ENCODE results near the gene SSTR5. TPM values are rescaled to one million over a fixed set of nuclear protein-coding genes. Genes with fewer than 3 reads are reported as not detected.

Gene SSTR5
- total and polyA plus RNA-seq, 10 of the 15 experiments (the other 5 are each of a cell fraction or from before 2014, with no cell fraction given) = not detected

DNA sequence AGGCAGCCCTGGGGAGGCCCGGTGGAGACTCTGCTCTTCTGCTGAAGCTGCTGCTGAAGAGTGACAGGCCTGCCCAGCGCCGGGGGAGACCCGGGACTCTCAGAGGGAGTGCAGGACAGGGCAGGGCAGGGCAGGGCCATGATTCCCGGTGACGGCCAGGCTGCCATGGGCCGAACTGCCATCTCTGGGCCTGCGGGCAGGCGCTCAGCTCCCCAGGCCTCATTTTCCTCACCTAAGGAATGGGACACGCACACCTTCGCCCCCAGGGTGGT is 22.6 kb upstream of the SSTR5 start:
- ChIA-PET SMC1A (ENCODE audit: uncharacterized antibody, unreplicated experiment) (no interaction called here), RAD21 (ENCODE audit: unreplicated experiment) (no interaction called here)

GRCh38 chr16:1050516-1050915 is 22.0 kb upstream of the SSTR5 start:
- no peak overlapping the region for H3K27ac ChIP-seq (ENCODE audit: control insufficient read depth, insufficient read depth)
- in situ Hi-C loops (cut with MboI) = no loop called here
- H3K36me3 ChIP-seq (ENCODE audit: control insufficient read depth in 2 of 2, insufficient read depth in 2 of 2, low read length in 1 of 2) = no peaks in the 10 kb centered on the region
- 63% methylated on average over 25 of the region's 30 CpGs for WGBS (ENCODE audit: insufficient coverage, insufficient replicate concordance, low lambda C conversion rate, missing lambda C conversion rate)
- H3K9me3 ChIP-seq (replicated peaks; ENCODE audit: control insufficient read depth, insufficient read depth, low read length) = no peaks in the 10 kb centered on the region
- FAIRE-seq (no peak), ATAC-seq (no peak), DNase-seq (ENCODE audit: low read depth, low spot score) (no peak)
- BruUV-seq (replicated peaks) = no TSS peak
- no peaks in the 10 kb centered on the region for H3K79me2 ChIP-seq (ENCODE audit: control insufficient read depth, insufficient read depth, low read length)
- H2AFZ ChIP-seq (ENCODE audit: control insufficient read depth, low read depth, low read length) = no peak overlapping the region
- no peak overlapping the region for H3K4me2 ChIP-seq (ENCODE audit: control insufficient read depth, insufficient read depth)
- intact Hi-C loops (cut with micrococcal nuclease; ENCODE audit: unreplicated experiment) = no loop called here
- H3K27me3 ChIP-seq (replicated peaks in 1 of 2; ENCODE audit: control insufficient read depth in 2 of 2, insufficient read depth in 2 of 2, low read length in 1 of 2) = no peaks in the 10 kb centered on the region
- SMC1A ChIA-PET (ENCODE audit: uncharacterized antibody, unreplicated experiment) = no interaction called here
- H3K9ac ChIP-seq (ENCODE audit: control insufficient read depth, insufficient read depth, low read length) = no peak overlapping the region
- no peak overlapping the region for H3K4me3 ChIP-seq
- no peaks in the 10 kb centered on the region for H4K20me1 ChIP-seq (ENCODE audit: control insufficient read depth, insufficient read depth)
- RAD21 ChIA-PET (ENCODE audit: unreplicated experiment) = no interaction called here
- no peaks in the 10 kb centered on the region for H3K4me1 ChIP-seq (ENCODE audit: control insufficient read depth, insufficient read depth, low read length)
- CTCF ChIA-PET = no interaction called here
- POLR2A ChIA-PET = no interaction called here
- no peak for TF ChIP-seq JUND (IDR thresholded peaks at IDR 0.05; ENCODE audit: low read depth, low read length)
- TF ChIP-seq ZBTB4 (CRISPR knock-in tag; IDR thresholded peaks at IDR 0.05) = no peak
- no peak for TF ChIP-seq ZNF207 (IDR thresholded peaks at IDR 0.05; ENCODE audit: borderline replicate concordance)
- TF ChIP-seq TCF7 (IDR thresholded peaks at IDR 0.05; ENCODE audit: borderline replicate concordance) = no peak
- TF ChIP-seq PBX3 (IDR thresholded peaks at IDR 0.05; ENCODE audit: insufficient replicate concordance, low read depth, low read length) = no peak
- TF ChIP-seq CHD2 (IDR thresholded peaks at IDR 0.05; ENCODE audit: borderline replicate concordance, low read depth, low read length) = no peak
- TF ChIP-seq BHLHE40 (IDR thresholded peaks at IDR 0.05; ENCODE audit: borderline replicate concordance in 1 of 2, low read depth in 2 of 2, low read length in 1 of 2) = no peak
- no peak for TF ChIP-seq SMC3 (IDR thresholded peaks at IDR 0.05; ENCODE audit: borderline replicate concordance, low read length)
- TF ChIP-seq POU2F2 (IDR thresholded peaks at IDR 0.05; ENCODE audit: borderline replicate concordance, low read depth, low read length) = no peak
- TF ChIP-seq, protein P1, sequence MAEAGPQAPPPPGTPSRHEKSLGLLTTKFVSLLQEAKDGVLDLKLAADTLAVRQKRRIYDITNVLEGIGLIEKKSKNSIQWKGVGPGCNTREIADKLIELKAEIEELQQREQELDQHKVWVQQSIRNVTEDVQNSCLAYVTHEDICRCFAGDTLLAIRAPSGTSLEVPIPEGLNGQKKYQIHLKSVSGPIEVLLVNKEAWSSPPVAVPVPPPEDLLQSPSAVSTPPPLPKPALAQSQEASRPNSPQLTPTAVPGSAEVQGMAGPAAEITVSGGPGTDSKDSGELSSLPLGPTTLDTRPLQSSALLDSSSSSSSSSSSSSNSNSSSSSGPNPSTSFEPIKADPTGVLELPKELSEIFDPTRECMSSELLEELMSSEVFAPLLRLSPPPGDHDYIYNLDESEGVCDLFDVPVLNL (IDR thresholded peaks at IDR 0.05; ENCODE audit: low read depth, low read length) = no peak
- TF ChIP-seq RFX5 (IDR thresholded peaks at IDR 0.05; ENCODE audit: low read depth, low read length) = no peak
- no peak for TF ChIP-seq DPF2 (IDR thresholded peaks at IDR 0.05)
- no peak for TF ChIP-seq TARDBP (IDR thresholded peaks at IDR 0.05; ENCODE audit: borderline replicate concordance)
- TF ChIP-seq EZH2 (IDR thresholded peaks at IDR 0.05; ENCODE audit: borderline replicate concordance, control insufficient read depth, low read depth, low read length) = no peak

More for the DNA sequence above, 22.6 kb upstream of the SSTR5 start:
- FAIRE-seq (no peak), ATAC-seq (no peak), DNase-seq (ENCODE audit: low read depth, low spot score) (no peak)
- Histone ChIP-seq H4K20me1 (ENCODE audit: control insufficient read depth, insufficient read depth) (no peaks in the 10 kb centered on the region), H3K9ac (ENCODE audit: control insufficient read depth, insufficient read depth, low read length) (no peak overlapping the region), H3K4me3 (no peak overlapping the region), H3K79me2 (ENCODE audit: control insufficient read depth, insufficient read depth, low read length) (no peaks in the 10 kb centered on the region), H2AFZ (ENCODE audit: control insufficient read depth, low read depth, low read length) (no peak overlapping the region), H3K4me1 (ENCODE audit: control insufficient read depth, insufficient read depth, low read length) (no peaks in the 10 kb centered on the region), H3K9me3 (replicated peaks; ENCODE audit: control insufficient read depth, insufficient read depth, low read length) (no peaks in the 10 kb centered on the region), H3K4me2 (ENCODE audit: control insufficient read depth, insufficient read depth) (no peak overlapping the region), H3K27me3 (replicated peaks in 1 of 2; ENCODE audit: control insufficient read depth in 2 of 2, insufficient read depth in 2 of 2, low read length in 1 of 2) (no peaks in the 10 kb centered on the region), H3K27ac (ENCODE audit: control insufficient read depth, insufficient read depth) (no peak overlapping the region), H3K36me3 (ENCODE audit: control insufficient read depth in 2 of 2, insufficient read depth in 2 of 2, low read length in 1 of 2) (no peaks in the 10 kb centered on the region)
- intact Hi-C loops (cut with micrococcal nuclease; ENCODE audit: unreplicated experiment) (no loop called here), in situ Hi-C loops (cut with MboI) (no loop called here)
- ChIA-PET CTCF (no interaction called here), POLR2A (no interaction called here)
- 39% methylated on average over 11 of the region's 11 CpGs for WGBS (ENCODE audit: insufficient coverage, insufficient replicate concordance, low lambda C conversion rate, missing lambda C conversion rate)
- no peak for TF ChIP-seq PAX8 (IDR thresholded peaks at IDR 0.05)
- no TSS peak for BruUV-seq (replicated peaks)

Measured in GM12878 (cell line).